ENCODE measurements around the gene PRRG4.
A peak's percentile ranks its signal among the peaks of the same experiment; 100 is the strongest.

Gene PRRG4

GRCh38 chr11:32881286-32881685 is 51.6 kb downstream of the PRRG4 start:
- H3K9ac ChIP-seq (ENCODE audit: low read depth, low read length, poor library complexity, severe bottlenecking): no peak overlapping the region
- no peak overlapping the region for H2AFZ ChIP-seq (ENCODE audit: low read length)
- H3K36me3 ChIP-seq (ENCODE audit: insufficient read depth, low read length): no peaks in the 10 kb centered on the region
- H4K20me1 ChIP-seq (ENCODE audit: insufficient read depth, low read length, poor library complexity, severe bottlenecking): no peaks in the 10 kb centered on the region
- no peaks in the 10 kb centered on the region for H3K79me2 ChIP-seq (ENCODE audit: insufficient read depth, low read length)
- H3K4me1 ChIP-seq (ENCODE audit: insufficient read depth, low read length, poor library complexity, severe bottlenecking): no peaks in the 10 kb centered on the region
- H3K9me2 ChIP-seq (replicated peaks; ENCODE audit: low read depth, low read length): no peaks in the 10 kb centered on the region
- no peaks in the 10 kb centered on the region for H3K9me3 ChIP-seq (ENCODE audit: insufficient read depth, low read depth, low read length)
- no peak overlapping the region for H3K4me2 ChIP-seq (ENCODE audit: low read depth, low read length, poor library complexity, severe bottlenecking)
- H3F3A ChIP-seq (ENCODE audit: low read depth): no peaks in the 10 kb centered on the region
- H3K4me3 ChIP-seq (ENCODE audit: low read length, poor library complexity, severe bottlenecking): no peak overlapping the region
- H3K27me3 ChIP-seq (ENCODE audit: insufficient read depth, low read length, poor library complexity, severe bottlenecking): no peaks in the 10 kb centered on the region
- TF ChIP-seq EZH2phosphoT487 (IDR thresholded peaks at IDR 0.05; ENCODE audit: borderline replicate concordance): no peak

- no peaks in the 10 kb centered on the region for H3K27me3 ChIP-seq (ENCODE audit: insufficient read depth, low read length, poor library complexity, severe bottlenecking)
Observed at GRCh38 chr11:32883421-32883820, 53.7 kb downstream of the PRRG4 start.

GRCh38 chr11:32884023-32884422 is 54.3 kb downstream of the PRRG4 start:
- H3K36me3 ChIP-seq (ENCODE audit: insufficient read depth, low read length): no peaks in the 10 kb centered on the region
- no peak for TF ChIP-seq CTCF (conservative IDR thresholded peaks at IDR 0.05; ENCODE audit: low read length)
- TF ChIP-seq EZH2phosphoT487 (IDR thresholded peaks at IDR 0.05; ENCODE audit: borderline replicate concordance): no peak
- H2AFZ ChIP-seq (ENCODE audit: low read length): no peak overlapping the region
- no peak overlapping the region for H3K4me3 ChIP-seq (ENCODE audit: low read length, poor library complexity, severe bottlenecking)
- H3K9ac ChIP-seq (ENCODE audit: low read depth, low read length, poor library complexity, severe bottlenecking): no peak overlapping the region
- H4K20me1 ChIP-seq (ENCODE audit: insufficient read depth, low read length, poor library complexity, severe bottlenecking): no peaks in the 10 kb centered on the region
- no peaks in the 10 kb centered on the region for H3K27me3 ChIP-seq (ENCODE audit: insufficient read depth, low read length, poor library complexity, severe bottlenecking)
- no peaks in the 10 kb centered on the region for H3K9me2 ChIP-seq (replicated peaks; ENCODE audit: low read depth, low read length)
- H3K4me1 ChIP-seq (ENCODE audit: insufficient read depth, low read length, poor library complexity, severe bottlenecking): no peaks in the 10 kb centered on the region
- H3F3A ChIP-seq (ENCODE audit: low read depth): no peaks in the 10 kb centered on the region
- no peak overlapping the region for H3K4me2 ChIP-seq (ENCODE audit: low read depth, low read length, poor library complexity, severe bottlenecking)
- no peaks in the 10 kb centered on the region for H3K9me3 ChIP-seq (ENCODE audit: insufficient read depth, low read depth, low read length)
- no peaks in the 10 kb centered on the region for H3K79me2 ChIP-seq (ENCODE audit: insufficient read depth, low read length)

More at GRCh38 chr11:32883421-32883820, 53.7 kb downstream of the PRRG4 start:
- Histone ChIP-seq H3K9me2 (replicated peaks; ENCODE audit: low read depth, low read length) (no peaks in the 10 kb centered on the region), H3K4me1 (ENCODE audit: insufficient read depth, low read length, poor library complexity, severe bottlenecking) (no peaks in the 10 kb centered on the region), H3K79me2 (ENCODE audit: insufficient read depth, low read length) (no peaks in the 10 kb centered on the region), H3K4me2 (ENCODE audit: low read depth, low read length, poor library complexity, severe bottlenecking) (no peak overlapping the region), H3F3A (ENCODE audit: low read depth) (no peaks in the 10 kb centered on the region), H2AFZ (ENCODE audit: low read length) (no peak overlapping the region), H3K9me3 (ENCODE audit: insufficient read depth, low read depth, low read length) (no peaks in the 10 kb centered on the region), H4K20me1 (ENCODE audit: insufficient read depth, low read length, poor library complexity, severe bottlenecking) (no peaks in the 10 kb centered on the region), H3K4me3 (ENCODE audit: low read length, poor library complexity, severe bottlenecking) (no peak overlapping the region), H3K36me3 (ENCODE audit: insufficient read depth, low read length) (no peaks in the 10 kb centered on the region), H3K9ac (ENCODE audit: low read depth, low read length, poor library complexity, severe bottlenecking) (no peak overlapping the region)
- TF ChIP-seq CTCF (conservative IDR thresholded peaks at IDR 0.05; ENCODE audit: low read length) (no peak), EZH2phosphoT487 (IDR thresholded peaks at IDR 0.05; ENCODE audit: borderline replicate concordance) (no peak)

GRCh38 chr11:32884770-32885384 is 55.1 kb downstream of the PRRG4 start:
- Histone ChIP-seq H3K36me3 (ENCODE audit: insufficient read depth, low read length) (no peaks in the 10 kb centered on the region), H3K4me3 (ENCODE audit: low read length, poor library complexity, severe bottlenecking) (no peak overlapping the region), H3K9me2 (replicated peaks; ENCODE audit: low read depth, low read length) (no peaks in the 10 kb centered on the region), H3K4me1 (ENCODE audit: insufficient read depth, low read length, poor library complexity, severe bottlenecking) (no peaks in the 10 kb centered on the region), H2AFZ (ENCODE audit: low read length) (no peak overlapping the region), H3K9ac (ENCODE audit: low read depth, low read length, poor library complexity, severe bottlenecking) (no peak overlapping the region), H3K27me3 (ENCODE audit: insufficient read depth, low read length, poor library complexity, severe bottlenecking) (no peaks in the 10 kb centered on the region), H3F3A (ENCODE audit: low read depth) (no peaks in the 10 kb centered on the region), H3K79me2 (ENCODE audit: insufficient read depth, low read length) (no peaks in the 10 kb centered on the region), H4K20me1 (ENCODE audit: insufficient read depth, low read length, poor library complexity, severe bottlenecking) (no peaks in the 10 kb centered on the region), H3K9me3 (ENCODE audit: insufficient read depth, low read depth, low read length) (no peaks in the 10 kb centered on the region), H3K4me2 (ENCODE audit: low read depth, low read length, poor library complexity, severe bottlenecking) (no peak overlapping the region)
- TF ChIP-seq CTCF (conservative IDR thresholded peaks at IDR 0.05; ENCODE audit: low read length): peak; percentile 71
- TF ChIP-seq EZH2phosphoT487 (IDR thresholded peaks at IDR 0.05; ENCODE audit: borderline replicate concordance): no peak
